GM10248 (cell line): ENCODE results near the gene ESF1.
"Not testable (repeated sequence)": the region's sequence is repeated elsewhere in the genome, so short reads cannot be mapped to it uniquely, and the experiment has no call there.

Experiments
- CTCF ChIA-PET: fragments of 300-600 bp; sonication (Branson Sonifier 250); formaldehyde crosslinking; extraction: SDS; loops from one replicate; lab custom pipeline; 2021; ENCODE audit warnings: antibody characterized with exemption; lab: Yijun Ruan, JAX
- POLR2A ChIA-PET: fragments of 350-650 bp; sonication (Branson Sonifier 250); formaldehyde crosslinking; extraction: SDS; loops from one replicate; lab custom pipeline; 2020; ENCODE audit warnings: antibody characterized with exemption; lab: Yijun Ruan, JAX
- DNase-seq: peaks from one replicate; pipeline ENCODE4 v3.0.0; 2012; ENCODE audit errors: extremely low spot score
- TF ChIP-seq, protein P1 (sequence below): IDR thresholded peaks from 2 replicates; pipeline ENCODE4 v1.5.1; 2012; ENCODE audit warnings: mild to moderate bottlenecking, low read depth; ENCODE audit errors: extremely low read depth, missing control alignments, control extremely low read depth

ESF1 gene

DNA sequence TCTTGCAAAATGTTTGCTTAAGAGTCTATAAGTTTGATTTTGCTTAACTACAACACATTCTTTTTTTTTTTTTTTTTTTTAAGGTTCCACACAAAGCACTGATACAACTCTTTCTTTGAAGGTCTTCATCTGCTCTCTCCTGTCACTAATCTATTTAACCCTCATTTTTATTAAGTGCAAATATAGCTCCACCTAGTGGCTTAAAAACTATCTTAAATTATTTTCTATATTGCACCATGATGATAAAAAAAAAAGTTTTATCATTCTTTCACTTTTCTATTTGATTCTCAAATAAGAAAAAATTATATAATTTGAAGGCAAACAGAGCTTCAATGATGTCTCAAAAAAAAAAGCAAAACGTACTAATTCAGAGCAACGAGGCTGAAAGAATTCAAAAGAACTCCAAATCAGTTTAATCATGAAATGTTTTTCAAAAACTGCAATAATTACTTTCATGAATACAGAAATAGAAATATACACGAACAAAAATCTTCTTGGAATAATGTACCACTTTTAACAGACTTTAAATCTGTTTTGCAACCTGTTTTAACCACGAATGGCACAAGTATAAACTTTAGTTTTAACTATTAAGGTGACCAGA, 12.8 kb downstream of the ESF1 start:
- ChIA-PET POLR2A (no interaction called here), CTCF (interaction anchor here (0.7 to 4.2 kb wide), 30 partner anchors 8 to 847 kb away, joined by 3 to 40 read pairs (median 5); partner anchors contain the start of genes ESF1 and NDUFAF5)
- TF ChIP-seq, protein P1, sequence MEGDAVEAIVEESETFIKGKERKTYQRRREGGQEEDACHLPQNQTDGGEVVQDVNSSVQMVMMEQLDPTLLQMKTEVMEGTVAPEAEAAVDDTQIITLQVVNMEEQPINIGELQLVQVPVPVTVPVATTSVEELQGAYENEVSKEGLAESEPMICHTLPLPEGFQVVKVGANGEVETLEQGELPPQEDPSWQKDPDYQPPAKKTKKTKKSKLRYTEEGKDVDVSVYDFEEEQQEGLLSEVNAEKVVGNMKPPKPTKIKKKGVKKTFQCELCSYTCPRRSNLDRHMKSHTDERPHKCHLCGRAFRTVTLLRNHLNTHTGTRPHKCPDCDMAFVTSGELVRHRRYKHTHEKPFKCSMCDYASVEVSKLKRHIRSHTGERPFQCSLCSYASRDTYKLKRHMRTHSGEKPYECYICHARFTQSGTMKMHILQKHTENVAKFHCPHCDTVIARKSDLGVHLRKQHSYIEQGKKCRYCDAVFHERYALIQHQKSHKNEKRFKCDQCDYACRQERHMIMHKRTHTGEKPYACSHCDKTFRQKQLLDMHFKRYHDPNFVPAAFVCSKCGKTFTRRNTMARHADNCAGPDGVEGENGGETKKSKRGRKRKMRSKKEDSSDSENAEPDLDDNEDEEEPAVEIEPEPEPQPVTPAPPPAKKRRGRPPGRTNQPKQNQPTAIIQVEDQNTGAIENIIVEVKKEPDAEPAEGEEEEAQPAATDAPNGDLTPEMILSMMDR = no peak
- peak; percentile 31 for DNase-seq

DNA sequence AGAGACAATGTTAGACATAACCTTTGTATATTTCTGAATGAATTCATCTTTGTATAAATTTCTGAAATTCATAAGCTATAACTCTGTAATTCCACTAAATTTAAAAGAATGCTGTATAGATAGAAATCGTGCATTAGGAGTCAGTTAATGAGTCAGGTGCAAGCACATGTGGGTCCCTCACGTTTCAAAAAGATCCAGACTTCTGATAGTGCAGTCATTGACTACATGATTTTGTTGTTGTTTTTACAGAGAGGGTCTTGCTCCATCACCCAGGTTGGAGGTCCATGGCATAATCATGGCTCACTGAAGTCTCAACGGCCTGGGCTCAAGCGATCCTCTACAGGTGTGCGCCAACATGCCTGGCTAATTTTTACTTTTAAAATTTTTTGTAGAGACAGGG, 14.6 kb downstream of the ESF1 start:
- TF ChIP-seq, protein P1 = no peak
- ChIA-PET POLR2A (no interaction called here), CTCF (interaction anchor here (1.3 to 4.2 kb wide), 8 partner anchors 8 to 651 kb away, joined by 3 to 30 read pairs (median 11); no protein-coding TSS in a partner anchor)
- no peak for DNase-seq

DNA sequence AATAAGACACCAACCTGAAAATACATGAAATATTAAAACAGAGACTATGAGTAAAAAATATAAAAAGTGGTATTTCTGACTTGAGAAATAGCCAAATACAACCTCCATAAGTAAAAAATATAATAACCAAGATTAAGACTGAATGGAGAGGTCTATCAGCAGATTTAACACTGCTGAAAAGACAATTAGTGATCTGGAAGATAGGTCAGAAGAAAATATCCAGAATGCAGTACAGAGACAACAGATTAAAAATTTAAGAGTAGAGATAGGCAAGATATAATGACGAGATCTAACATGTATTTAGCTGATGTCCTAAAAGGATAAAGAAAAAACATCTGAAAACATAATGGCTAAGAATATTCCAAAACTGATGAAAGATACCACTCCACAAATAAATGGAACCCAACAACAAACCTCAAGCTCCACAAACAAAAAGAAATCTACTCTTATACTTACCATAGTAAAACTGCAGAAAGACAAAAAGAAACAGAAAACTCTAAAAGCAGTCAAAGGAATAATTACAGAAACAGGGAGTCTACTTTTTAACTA, 18.8 kb downstream of the ESF1 start:
- ChIA-PET POLR2A (no interaction called here), CTCF (interaction anchor here (1.2 to 2.5 kb wide), 5 partner anchors 13 to 155 kb away, joined by 3 to 6 read pairs (median 4); no protein-coding TSS in a partner anchor)
- TF ChIP-seq, protein P1 = no peak
- DNase-seq = no peak

DNA sequence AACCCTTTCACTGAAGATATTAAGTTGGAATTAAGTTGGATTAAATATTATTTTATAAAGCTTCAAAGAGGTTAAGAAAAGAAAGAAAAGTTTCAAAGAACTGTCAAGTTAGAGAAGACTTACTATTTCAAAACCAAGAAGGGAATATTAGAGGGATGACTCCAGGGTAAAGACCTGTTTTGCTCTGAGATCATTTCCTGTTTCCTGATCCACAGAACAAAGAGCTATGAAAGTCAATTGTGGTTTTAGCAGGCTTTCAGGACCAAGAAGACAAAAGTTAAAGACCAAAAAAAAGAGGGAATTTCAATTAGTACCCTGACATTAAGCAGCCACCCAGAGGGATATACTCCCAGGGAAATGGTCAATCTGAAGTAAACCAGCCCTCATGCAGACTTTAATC, 19.4 kb downstream of the ESF1 start:
- POLR2A ChIA-PET = no interaction called here
- no peak for DNase-seq
- TF ChIP-seq, protein P1 = no peak
- CTCF ChIA-PET = interaction anchor here (1.1 to 1.7 kb wide), 4 partner anchors 12 to 219 kb away, joined by 3 to 5 read pairs (median 4); no protein-coding TSS in a partner anchor

DNA sequence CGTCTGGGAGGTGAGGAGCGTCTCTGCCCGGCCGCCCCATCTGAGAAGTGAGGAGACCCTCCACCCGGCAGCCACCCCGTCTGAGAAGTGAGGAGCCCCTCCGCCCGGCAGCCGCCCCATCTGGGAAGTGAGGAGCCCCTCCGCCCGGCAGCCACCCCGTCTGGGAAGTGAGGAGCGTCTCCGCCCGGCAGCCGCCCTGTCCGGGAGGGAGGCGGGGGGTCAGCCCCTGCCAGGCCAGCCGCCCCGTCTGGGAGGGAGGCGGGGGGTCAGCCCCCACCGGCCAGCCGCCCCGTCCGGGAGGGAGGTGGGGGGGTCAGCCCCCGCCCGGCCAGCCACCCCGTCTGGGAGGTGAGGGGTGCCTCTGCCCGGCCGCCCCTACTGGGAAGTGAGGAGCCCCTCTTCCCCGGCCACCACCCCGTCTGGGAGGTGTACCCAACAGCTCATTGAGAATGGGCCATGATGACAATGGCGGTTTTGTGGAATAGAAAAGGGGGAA, 24.2 kb downstream of the ESF1 start:
- CTCF ChIA-PET, DNase-seq, POLR2A ChIA-PET: not testable (repeated sequence)

DNA sequence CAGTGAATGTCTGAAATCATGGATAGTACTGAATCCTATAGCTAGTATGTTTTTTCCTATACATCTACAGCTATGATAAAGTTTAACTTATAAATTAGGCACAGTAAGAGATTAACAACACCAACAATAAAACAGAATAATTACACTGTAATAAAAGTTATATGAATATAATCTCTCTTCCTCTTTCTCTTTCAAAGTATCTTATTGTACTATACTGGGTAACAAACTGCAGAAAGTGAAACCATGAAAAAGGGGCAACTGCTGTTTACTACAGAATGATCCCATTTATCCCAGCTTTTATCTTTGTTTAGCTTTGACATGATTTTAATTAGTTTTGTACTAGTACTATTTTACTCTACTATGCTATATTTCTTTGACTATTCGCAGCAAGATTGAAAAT, 25.8 kb downstream of the ESF1 start:
- CTCF ChIA-PET = interaction anchor here (1.3 kb wide), 1 partner anchor 10 kb away, joined by 5 read pairs; no protein-coding TSS in a partner anchor
- no peak for DNase-seq
- POLR2A ChIA-PET = no interaction called here
- TF ChIP-seq, protein P1 = no peak

DNA sequence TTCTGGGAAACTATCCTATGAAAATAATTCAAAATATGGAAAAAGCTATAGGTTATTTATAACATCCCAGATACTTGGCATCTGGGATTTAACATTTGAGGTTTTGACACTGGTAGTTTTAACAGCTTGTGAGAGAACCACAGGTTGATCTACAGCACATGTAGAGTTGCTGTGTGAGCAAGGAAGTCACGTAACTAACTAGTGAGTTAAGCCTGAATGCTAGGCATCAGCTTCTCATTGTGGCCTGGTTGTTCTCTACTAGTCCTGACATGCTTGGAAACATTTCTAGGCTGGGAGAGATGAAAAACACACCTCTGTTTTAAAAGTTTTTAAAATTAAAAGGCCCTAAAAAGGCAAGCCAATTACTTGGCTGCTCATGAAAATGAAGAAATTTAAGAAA, 28.2 kb downstream of the ESF1 start:
- ChIA-PET POLR2A (no interaction called here), CTCF (interaction anchor here (0.9 to 4.5 kb wide), 5 partner anchors 9 to 211 kb away, joined by 3 to 30 read pairs (median 3); no protein-coding TSS in a partner anchor)
- TF ChIP-seq, protein P1 = no peak
- DNase-seq = no peak
